Activated CD4-positive, alpha-beta T cell treated with anti-CD3 and anti-CD28 coated beads, Interleukin-2, amount 10 ng/mL, durations not matched to agents 24 days and 14 days (primary cell): Measurements from ENCODE around the gene NXNL1. TPM values are rescaled to one million over a fixed set of nuclear protein-coding genes. Genes with fewer than 3 reads are reported as not detected.

ENCODE experiments used
- DNase-seq: peaks from one replicate; pipeline ENCODE4 v3.0.0; 2022
- H3K27ac Mint-ChIP-seq: one replicate; pipeline ENCODE4 v1.8.0; 2022; ENCODE audit warnings: mild to moderate bottlenecking, mixed read lengths
- H3K27me3 Mint-ChIP-seq: one replicate; pipeline ENCODE4 v1.8.0; 2022; ENCODE audit warnings: mixed read lengths
- H3K36me3 Mint-ChIP-seq: one replicate; pipeline ENCODE4 v1.8.0; 2022; ENCODE audit warnings: low read depth, mild to moderate bottlenecking, mixed read lengths
- H3K4me1 Mint-ChIP-seq: one replicate; pipeline ENCODE4 v1.8.0; 2021; ENCODE audit warnings: mixed read lengths
- H3K4me3 Mint-ChIP-seq: one replicate; pipeline ENCODE4 v1.8.0; 2022; ENCODE audit warnings: mild to moderate bottlenecking, moderate library complexity, mixed read lengths
- H3K9me3 Mint-ChIP-seq: one replicate; pipeline ENCODE4 v1.8.0; 2021; ENCODE audit warnings: mixed read lengths
- intact Hi-C: fragments of 100-400 bp; cut with micrococcal nuclease; formaldehyde crosslinking; loops from one replicate; pipeline ENCODE4 v1.15.1; 2023
- total RNA-seq: library from RNA; stranded (reverse); gene quantifications from 2 replicates; pipeline ENCODE4 v1.2.3, GENCODE V29; 2022

The NXNL1 gene
- total RNA-seq, 1 donor from 2014 or later, result not detected

GRCh38 chr19:17406887-17407196 is 53.9 kb downstream of the NXNL1 start:
- DNase-seq, result peak; percentile 64
- Mint-ChIP-seq H3K27ac (peak overlapping the region; percentile 91), H3K9me3 (no peaks in the 10 kb centered on the region), H3K27me3 (no peaks in the 10 kb centered on the region), H3K36me3 (peaks cover 26% of the 10 kb centered on the region), H3K4me3 (peak overlapping the region; percentile 97), H3K4me1 (peaks cover 32% of the 10 kb centered on the region)
- intact Hi-C loops, result loop anchor here (5.0 kb wide), 1 partner anchor 45 kb away; no protein-coding TSS in a partner anchor

GRCh38 chr19:17406046-17406886 is 54.5 kb downstream of the NXNL1 start:
- Mint-ChIP-seq H3K27ac (peak overlapping the region; percentile 91), H3K4me3 (peak overlapping the region; percentile 97), H3K9me3 (no peaks in the 10 kb centered on the region), H3K27me3 (no peaks in the 10 kb centered on the region), H3K4me1 (peaks cover 31% of the 10 kb centered on the region), H3K36me3 (peaks cover 26% of the 10 kb centered on the region)
- intact Hi-C loops, result loop anchor here (5.0 kb wide), 1 partner anchor 46 kb away; no protein-coding TSS in a partner anchor
- peak; percentile 80 for DNase-seq

Other genes starting within 250 kb of the NXNL1 start
- 29.8 and 31.3 TPM in 2 replicates for gene USE1, start 245.6 kb downstream of the NXNL1 start, total RNA-seq
- gene OCEL1, start 234.7 kb downstream of the NXNL1 start, total RNA-seq, result 17.8 and 23.0 TPM in 2 replicates
- 15.0 and 16.5 TPM in 2 replicates for gene NR2F6, start 215.0 kb downstream of the NXNL1 start, total RNA-seq
- gene USHBP1, start 196.2 kb downstream of the NXNL1 start, total RNA-seq, result 0.30 and 0.38 TPM in 2 replicates
- 127 TPM in 2 replicates for gene BABAM1, start 193.5 kb downstream of the NXNL1 start, total RNA-seq
- 17.3 and 17.9 TPM in 2 replicates for gene ANKLE1, start 179.0 kb downstream of the NXNL1 start, total RNA-seq
- 5.6 and 6.5 TPM in 2 replicates for gene ABHD8, start 157.5 kb downstream of the NXNL1 start, total RNA-seq
- gene MRPL34, start 155.1 kb downstream of the NXNL1 start, total RNA-seq, result 101 and 103 TPM in 2 replicates
- gene DDA1, start 151.4 kb downstream of the NXNL1 start, total RNA-seq, result 37.9 and 38.2 TPM in 2 replicates
- gene ANO8, start 126.1 kb downstream of the NXNL1 start, total RNA-seq, result 6.6 and 7.1 TPM in 2 replicates
- gene GTPBP3, start 123.4 kb downstream of the NXNL1 start, total RNA-seq, result 69.9 and 70.3 TPM in 2 replicates
- gene PLVAP, start 83.6 kb downstream of the NXNL1 start, total RNA-seq, result not detected in 2 replicates
- 2.6 and 3.1 TPM in 2 replicates for gene CCDC194, start 66.7 kb downstream of the NXNL1 start, total RNA-seq
- 151 and 153 TPM in 2 replicates for gene BST2, start 55.3 kb downstream of the NXNL1 start, total RNA-seq
- 40.3 and 45.8 TPM in 2 replicates for gene MVB12A, start 40.9 kb downstream of the NXNL1 start, total RNA-seq
- gene TMEM221, start 12.3 kb downstream of the NXNL1 start, total RNA-seq, result not detected in 2 replicates
- gene SLC27A1, start 9.6 kb upstream of the NXNL1 start, total RNA-seq, result 1.8 and 2.5 TPM in 2 replicates
- 64.8 and 73.7 TPM in 2 replicates for gene PGLS, start 50.7 kb upstream of the NXNL1 start, total RNA-seq
- gene COLGALT1, start 94.7 kb upstream of the NXNL1 start, total RNA-seq, result 103 and 106 TPM in 2 replicates
- gene UNC13A, start 227.4 kb upstream of the NXNL1 start, total RNA-seq, result 0.02 TPM in 2 replicates